ENCODE data around the gene PRKD1.

PRKD1 gene

GRCh38 chr14:29927376-29928116 lies at the start of gene PRKD1:
PRKD1 (minus strand) TSS chr14:29927847.
- DNase-seq (ENCODE audit: low read depth in 1 of 2, low spot score in 1 of 2), result no peak

DNA sequence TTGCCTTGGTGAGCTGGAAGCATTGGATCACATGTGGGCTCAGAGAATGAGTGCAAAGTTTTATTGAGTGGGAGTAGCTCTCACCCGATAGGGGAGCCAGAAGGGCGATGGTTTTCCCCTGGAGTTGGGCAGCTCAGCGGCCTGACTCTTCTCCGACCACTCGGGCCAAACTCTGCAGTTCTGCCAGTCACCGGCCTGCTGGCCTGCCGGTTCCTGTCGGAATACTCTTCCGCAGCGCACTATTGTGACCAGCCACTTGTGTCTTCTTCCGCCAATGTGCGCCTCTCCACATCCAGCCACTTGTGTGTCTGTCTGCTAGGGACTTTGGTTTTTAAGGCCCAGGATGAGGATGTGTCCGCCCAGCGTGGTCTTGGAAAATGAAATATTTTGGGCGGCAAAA lies 43.5 kb upstream of the PRKD1 start:
- DNase-seq (ENCODE audit: low read depth in 1 of 2, low spot score in 1 of 2), result no peak

DNA sequence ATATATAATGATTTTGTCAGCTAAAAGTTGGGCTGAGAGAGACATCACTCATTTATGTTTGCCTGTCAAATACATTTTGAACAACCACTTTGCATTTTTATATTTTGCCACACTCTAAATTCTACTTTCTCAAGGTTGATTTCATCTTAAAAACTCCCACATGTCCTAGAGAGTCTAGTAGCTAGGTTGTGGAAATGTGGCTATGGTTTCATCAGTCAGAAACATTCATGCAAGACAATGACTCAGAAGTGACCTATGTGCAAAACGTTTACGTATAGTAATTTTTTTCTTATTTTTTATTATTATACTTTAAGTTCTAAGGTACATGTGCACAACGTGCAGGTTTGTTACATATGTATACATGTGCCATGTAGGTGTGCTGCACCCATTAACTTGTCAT lies 27.4 kb upstream of the PRKD1 start:
- DNase-seq (ENCODE audit: low read depth in 1 of 2, low spot score in 1 of 2), result no peak

GRCh38 chr14:29953501-29953900 lies 25.9 kb upstream of the PRKD1 start:
- no peak for DNase-seq (ENCODE audit: low read depth in 1 of 2, low spot score in 1 of 2)

DNA sequence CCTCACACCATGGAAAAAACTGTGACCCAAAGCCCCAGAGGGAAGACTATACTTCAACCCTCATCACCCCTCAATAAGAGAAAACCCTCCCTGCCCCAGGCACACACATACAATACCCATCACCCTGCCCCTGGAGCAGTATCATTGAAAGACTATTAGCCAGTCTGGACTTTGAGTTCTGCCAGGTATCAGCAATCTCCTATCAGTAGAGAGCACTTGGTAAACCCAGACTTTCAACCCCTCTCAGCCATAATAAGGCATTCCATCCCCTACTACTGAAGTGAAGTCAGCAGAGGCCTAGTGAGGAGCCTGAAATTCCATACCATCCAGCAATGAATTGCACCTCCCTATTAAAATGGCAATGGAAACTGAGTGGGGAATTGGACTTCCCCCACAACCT lies 16.4 kb upstream of the PRKD1 start:
- DNase-seq (ENCODE audit: low read depth in 1 of 2, low spot score in 1 of 2), result no peak

GRCh38 chr14:29941401-29941800 lies 13.8 kb upstream of the PRKD1 start:
- no peak for DNase-seq (ENCODE audit: low read depth in 1 of 2, low spot score in 1 of 2)

DNA sequence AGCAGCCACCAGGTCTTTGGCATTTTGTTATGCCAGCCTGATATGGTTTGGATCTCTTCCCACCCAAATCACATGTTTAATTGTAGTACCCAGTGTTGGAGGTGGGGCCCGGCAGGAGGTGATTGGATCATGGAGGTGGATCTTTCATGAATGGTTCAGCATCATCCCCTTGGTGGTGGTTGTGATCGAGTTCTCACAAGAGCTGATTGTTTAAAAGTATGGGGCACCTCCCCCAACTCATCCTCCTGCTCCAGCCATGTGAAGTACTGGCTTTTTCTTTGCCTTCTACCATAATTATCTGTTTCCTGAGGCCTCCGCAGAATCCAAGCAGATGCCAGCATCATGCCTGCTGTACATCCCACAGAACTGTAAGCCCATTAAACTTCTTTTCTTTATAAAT lies 12.8 kb upstream of the PRKD1 start:
- DNase-seq (ENCODE audit: low read depth in 1 of 2, low spot score in 1 of 2), result no peak

DNA sequence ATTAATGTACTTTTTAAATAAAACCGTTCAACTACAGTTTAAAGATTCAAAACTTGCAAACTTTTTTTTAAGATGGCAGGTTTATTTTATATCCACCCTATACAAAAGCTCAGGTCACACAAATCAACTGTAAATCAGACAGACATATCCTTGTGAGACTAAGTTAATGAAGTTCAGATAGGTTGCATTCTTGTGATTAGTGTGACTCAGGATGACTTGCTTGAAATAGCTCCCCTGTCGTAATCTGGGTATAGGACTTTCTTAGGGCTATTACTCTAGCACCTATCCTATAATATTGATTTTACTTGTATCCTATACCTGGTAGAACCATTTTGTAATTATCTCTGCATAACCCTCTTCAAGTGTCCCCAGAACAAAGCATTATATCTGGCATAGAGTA lies 9.5 kb upstream of the PRKD1 start:
- DNase-seq (ENCODE audit: low read depth in 1 of 2, low spot score in 1 of 2), result no peak

DNA sequence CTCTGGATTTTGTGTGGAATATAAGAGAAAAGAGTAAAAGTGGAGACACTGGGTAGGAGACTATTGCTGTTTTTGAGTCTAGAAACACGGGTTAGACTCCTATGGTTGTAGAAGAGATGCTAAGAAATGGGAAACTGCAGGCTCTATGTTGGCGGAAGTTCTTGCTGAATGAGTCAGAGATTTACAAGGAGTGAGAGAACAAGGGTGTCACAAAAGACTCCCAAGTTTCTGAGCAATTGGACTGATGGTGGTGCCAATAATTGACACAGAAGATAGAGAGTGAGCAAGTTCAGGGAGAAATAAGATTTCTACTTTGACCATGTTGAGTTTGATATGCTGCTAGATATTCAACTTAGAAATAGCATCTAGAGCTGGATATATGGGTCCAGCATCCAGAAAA lies 2.6 kb upstream of the PRKD1 start:
- no peak for DNase-seq (ENCODE audit: low read depth in 1 of 2, low spot score in 1 of 2)

- DNase-seq (ENCODE audit: low read depth in 1 of 2, low spot score in 1 of 2), result no peak
Measured at GRCh38 chr14:29928117-29928640, 532 bp upstream of the PRKD1 start.

DNA sequence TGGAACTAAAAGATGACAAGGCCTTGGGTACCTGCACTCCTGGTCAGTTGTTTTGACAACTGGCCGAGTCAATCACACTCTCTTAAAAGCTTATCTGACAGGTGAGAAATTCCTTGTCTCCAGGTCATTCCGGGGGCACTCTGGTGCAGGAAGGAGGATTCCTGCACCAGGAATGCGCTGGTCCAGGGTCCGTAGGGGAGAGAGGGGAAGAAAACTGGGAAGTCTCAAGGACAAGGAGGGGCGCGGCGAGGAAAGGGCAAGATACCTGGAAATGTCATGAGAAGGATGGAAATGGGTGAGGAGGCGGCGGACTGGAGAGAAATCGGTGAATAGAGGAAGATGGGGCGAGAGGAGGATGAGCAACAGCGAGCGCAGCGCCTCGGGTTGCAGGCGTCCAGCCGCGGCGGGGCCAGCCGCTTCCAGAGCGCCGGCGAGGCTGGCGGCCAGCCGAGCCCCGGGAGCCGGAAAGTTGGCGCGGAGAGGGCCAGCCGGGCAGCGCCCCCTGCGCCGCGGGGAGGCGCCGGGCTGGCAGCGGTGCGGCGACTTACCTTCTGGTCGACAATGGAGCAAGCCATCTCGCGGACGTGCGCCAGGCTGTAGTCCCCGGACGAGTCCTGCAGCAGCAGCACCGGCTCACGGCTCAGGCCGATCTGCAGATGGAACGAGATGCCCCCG lies 809 bp downstream of the PRKD1 start:
- no peak for DNase-seq (ENCODE audit: low read depth in 1 of 2, low spot score in 1 of 2)

DNA sequence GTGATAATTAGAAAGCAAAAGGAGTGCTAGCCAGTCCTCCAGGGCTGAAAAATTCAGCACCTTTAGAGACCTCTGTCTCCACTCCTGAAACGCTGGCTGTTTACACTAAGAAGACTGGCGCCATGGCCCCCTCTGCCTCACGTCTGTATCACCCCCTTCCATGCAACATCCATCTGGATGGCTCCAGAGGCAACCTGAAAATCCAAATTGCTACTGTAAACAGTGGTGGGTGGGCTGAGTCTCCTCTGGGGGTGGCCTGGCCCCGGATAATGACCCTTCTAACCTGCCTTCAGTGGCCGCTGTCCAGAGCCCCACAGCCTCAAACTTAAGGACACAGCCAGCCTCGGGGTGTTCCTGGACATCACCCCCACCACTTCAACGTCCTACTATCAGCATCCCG lies 1.4 kb downstream of the PRKD1 start:
- no peak for DNase-seq (ENCODE audit: low read depth in 1 of 2, low spot score in 1 of 2)

GRCh38 chr14:29925736-29926135 lies 1.9 kb downstream of the PRKD1 start:
- DNase-seq (ENCODE audit: low read depth in 1 of 2, low spot score in 1 of 2), result no peak

DNA sequence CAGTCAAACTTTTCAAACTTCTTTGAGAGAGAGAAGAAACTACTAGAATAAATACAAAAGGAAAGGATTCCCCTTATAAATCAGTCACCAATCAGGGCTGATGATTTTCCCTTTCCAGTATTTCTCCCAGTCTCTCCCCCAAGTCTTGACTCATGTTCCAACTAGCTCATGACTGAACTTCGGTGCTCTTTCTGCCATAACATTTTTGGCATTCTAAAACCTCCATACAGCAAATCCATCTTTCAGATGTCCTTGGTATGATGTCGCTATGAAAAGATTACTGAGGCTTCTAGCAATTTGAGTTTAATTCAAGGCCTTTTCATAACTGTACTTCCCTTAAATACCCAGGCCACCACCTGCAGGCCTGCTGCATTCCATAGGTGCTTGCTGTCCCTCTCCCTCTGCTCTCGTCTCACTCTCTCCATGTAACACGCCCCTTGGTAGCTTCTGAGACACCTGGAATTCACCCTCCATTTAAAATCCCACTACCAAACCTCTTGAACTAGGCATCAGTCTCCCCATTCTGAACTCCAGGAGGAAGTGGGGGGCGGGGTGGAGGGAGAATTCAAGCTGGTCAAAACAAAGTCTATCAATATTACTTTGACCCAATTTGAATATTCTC lies 2.4 kb downstream of the PRKD1 start:
- no peak for DNase-seq (ENCODE audit: low read depth in 1 of 2, low spot score in 1 of 2)

DNA sequence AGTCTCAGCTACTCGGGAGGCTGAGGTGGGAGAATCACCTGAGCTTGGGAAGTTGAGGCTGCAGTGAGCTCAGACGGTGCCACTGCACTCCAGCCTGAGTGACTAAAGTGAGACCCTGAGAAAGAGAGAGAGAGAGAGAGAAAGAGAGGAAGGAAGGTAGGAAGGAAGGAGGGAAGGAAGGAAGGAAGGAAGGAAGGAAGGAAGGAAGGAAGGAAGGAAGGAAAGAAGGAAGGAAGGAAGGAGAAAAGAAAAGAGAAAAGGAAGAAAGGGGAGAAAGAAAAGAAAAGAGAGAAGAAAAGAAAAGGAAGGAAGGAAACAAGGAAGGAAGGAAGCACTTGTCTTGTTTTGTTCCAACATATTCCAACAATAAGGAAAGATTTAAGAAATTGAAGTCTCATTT lies 7.8 kb downstream of the PRKD1 start:
- no peak for DNase-seq (ENCODE audit: low read depth in 1 of 2, low spot score in 1 of 2)

DNA sequence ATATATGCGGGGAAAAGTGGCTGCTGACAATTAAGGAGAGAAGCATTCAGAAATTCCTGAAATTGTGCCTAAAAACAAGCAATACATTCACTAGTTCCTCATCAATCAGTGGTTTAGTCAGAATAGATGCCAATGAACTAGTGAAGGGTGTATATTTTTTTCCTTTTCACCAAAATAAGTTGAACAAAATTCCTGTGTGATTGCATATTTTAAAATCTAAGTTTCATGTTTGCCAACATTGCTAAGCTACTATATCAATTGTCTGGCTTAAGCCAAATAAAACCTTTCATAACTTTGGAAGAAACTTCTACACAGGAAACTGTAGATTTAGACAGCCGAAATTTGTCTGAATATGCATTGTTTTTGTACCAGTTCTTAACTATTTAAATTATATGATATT lies 8.7 kb downstream of the PRKD1 start:
- DNase-seq (ENCODE audit: low read depth in 1 of 2, low spot score in 1 of 2), result no peak

DNA sequence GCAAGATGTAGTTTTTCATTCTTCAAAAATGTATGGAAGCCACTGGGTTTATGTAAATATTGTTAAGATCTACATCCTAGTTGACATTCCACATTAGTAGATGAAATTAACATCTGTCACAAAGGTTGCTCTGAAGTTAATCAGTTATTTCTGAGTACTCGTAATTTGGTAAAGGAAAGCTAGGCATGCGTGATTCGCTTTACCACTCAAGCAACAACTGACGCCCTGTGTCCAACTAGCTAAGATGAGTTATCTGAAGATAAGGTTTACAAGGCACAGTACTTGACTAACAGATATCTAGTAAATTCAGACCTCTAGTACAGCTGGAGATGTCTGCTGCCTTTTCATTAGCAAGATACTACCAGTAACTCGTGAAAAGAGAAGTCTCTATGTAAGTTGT lies 14.1 kb downstream of the PRKD1 start:
- no peak for DNase-seq (ENCODE audit: low read depth in 1 of 2, low spot score in 1 of 2)

DNA sequence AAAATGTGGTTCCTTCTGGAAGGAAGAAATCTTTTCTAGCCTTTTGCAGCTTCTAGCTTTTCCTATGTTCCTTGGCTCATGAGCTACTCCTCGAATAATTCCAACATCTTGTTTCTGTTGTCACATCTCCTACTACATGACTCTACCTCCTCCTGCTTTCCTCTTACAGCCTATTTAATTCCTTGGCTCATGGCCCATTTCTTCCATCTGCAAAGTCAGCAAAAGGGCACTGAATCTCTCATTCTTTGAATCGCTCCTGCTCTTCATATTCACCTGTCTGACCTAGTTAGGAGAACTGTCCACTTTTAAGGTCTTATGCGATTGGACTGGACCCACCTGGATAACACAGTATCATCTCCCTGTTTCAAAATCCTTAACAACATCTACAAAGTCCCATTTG lies 15.8 kb downstream of the PRKD1 start:
- DNase-seq (ENCODE audit: low read depth in 1 of 2, low spot score in 1 of 2), result no peak

DNA sequence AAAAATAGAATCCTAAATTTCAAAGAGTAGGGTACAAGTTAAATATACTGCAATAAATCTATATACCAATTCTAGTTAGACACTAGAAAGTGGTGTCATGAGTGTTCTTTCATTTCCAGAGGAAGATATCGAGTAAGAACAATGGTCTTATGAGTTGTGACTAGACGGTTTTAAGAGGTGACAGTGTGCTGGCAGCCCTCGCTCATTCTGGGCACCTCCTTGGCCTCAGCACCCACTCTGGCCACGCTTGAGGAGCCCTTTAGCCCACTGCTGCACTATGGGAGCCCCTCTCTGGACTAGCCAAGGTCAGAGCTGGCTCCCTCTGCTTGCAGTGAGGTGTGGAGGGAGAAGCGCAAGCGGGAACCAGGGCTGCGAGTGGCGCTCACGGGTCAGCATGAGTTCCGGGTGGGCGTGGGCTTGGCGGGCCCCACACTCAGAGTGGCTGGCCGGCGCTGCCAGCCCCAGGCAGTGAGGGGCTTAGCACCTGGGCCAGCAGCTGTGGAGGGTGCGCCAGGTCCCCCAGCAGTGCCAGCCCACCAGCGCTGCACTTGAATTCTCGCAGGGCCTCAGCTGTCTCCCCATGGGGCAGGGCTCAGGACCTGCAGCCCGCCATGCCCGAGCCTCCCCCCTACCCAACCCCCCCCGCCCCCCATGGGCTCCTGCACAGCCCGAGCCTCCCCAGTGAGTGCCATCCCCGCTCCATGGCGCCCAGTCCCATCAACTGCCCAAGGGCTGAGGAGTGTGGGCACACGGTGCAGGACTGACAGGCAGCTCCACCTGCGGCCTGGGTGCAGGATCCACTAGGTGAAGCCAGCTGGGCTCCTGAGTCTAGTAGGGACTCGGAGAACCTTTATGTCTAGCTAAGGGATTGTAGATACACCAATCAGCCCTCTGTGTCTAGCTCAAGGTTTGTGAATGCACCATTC lies 18.7 kb downstream of the PRKD1 start:
- no peak for DNase-seq (ENCODE audit: low read depth in 1 of 2, low spot score in 1 of 2)

GRCh38 chr14:29906256-29906870 lies 21.3 kb downstream of the PRKD1 start:
- no peak for DNase-seq (ENCODE audit: low read depth in 1 of 2, low spot score in 1 of 2)

GRCh38 chr14:29905543-29905942 lies 22.1 kb downstream of the PRKD1 start:
- no peak for DNase-seq (ENCODE audit: low read depth in 1 of 2, low spot score in 1 of 2)

All from activated T-helper 1 cell treated with anti-CD3 and anti-CD28 coated beads, Interleukin-2, amount 50 U/mL, for 16 hours (primary cell).